Neural progenitor cell (in vitro differentiated cells): Measurements from ENCODE around the gene BCL2L12. TPM values are rescaled to one million over a fixed set of nuclear protein-coding genes. Genes with fewer than 3 reads are reported as not detected.
"Not testable (repeated sequence)": the region's sequence is repeated elsewhere in the genome, so short reads cannot be mapped to it uniquely, and the experiment has no call there.

Experiments
- DNase-seq: peaks from one replicate; pipeline ENCODE4 v3.0.0-alpha.2; 2016; ENCODE audit warnings: low spot score
- H2AFZ ChIP-seq: fragments of 200-600 bp; sonication (generic); replicated peaks from 2 replicates; pipeline ENCODE4 v1.6.1; 2016; ENCODE audit warnings: antibody characterized with exemption
- H3F3A ChIP-seq: fragments of 200-600 bp; sonication (generic); 2 replicates; pipeline ENCODE4 v1.6.1; 2016; ENCODE audit warnings: antibody characterized with exemption, low read depth
- H3K27ac ChIP-seq: fragments of 200-600 bp; sonication (generic); 2 replicates; pipeline ENCODE4 v1.5.1; 2016; ENCODE audit warnings: mild to moderate bottlenecking
- H3K27me3 ChIP-seq: fragments of 200-600 bp; sonication (generic); 2 replicates; pipeline ENCODE4 v1.6.1; 2016; ENCODE audit warnings: mild to moderate bottlenecking, moderate library complexity
- H3K36me3 ChIP-seq: fragments of 200-600 bp; sonication (generic); 2 replicates; pipeline ENCODE4 v1.5.1; 2016
- H3K4me1 ChIP-seq: fragments of 200-600 bp; sonication (generic); 2 replicates; pipeline ENCODE4 v1.6.1; 2016; ENCODE audit warnings: mixed run types
- H3K4me2 ChIP-seq: fragments of 200-600 bp; sonication (generic); 2 replicates; pipeline ENCODE4 v1.6.1; 2016
- H3K4me3 ChIP-seq: fragments of 200-600 bp; sonication (generic); 2 replicates; pipeline ENCODE4 v1.5.1; 2016
- H3K79me2 ChIP-seq: fragments of 200-600 bp; sonication (generic); 2 replicates; pipeline ENCODE4 v1.6.1; 2016; ENCODE audit warnings: low read depth
- H3K9ac ChIP-seq: fragments of 200-600 bp; sonication (generic); 2 replicates; pipeline ENCODE4 v1.6.1; 2016
- H3K9me3 ChIP-seq: fragments of 200-600 bp; sonication (generic); 2 replicates; pipeline ENCODE4 v1.5.1; 2016; ENCODE audit warnings: low read depth
- H4K20me1 ChIP-seq: fragments of 200-600 bp; sonication (generic); 2 replicates; pipeline ENCODE4 v1.6.1; 2016; ENCODE audit warnings: low read depth
- H3K27ac Mint-ChIP-seq: 3 replicates; pipeline ENCODE4 v1.8.0; 2021; ENCODE audit warnings: mixed read lengths
- H3K27me3 Mint-ChIP-seq: 2 replicates; pipeline ENCODE4 v1.8.0; 2022; ENCODE audit warnings: low read depth, mild to moderate bottlenecking, inconsistent platforms, moderate library complexity, mixed read lengths; ENCODE audit not compliant: insufficient read depth
- H3K36me3 Mint-ChIP-seq: 3 replicates; pipeline ENCODE4 v1.8.0; 2021; ENCODE audit warnings: mixed read lengths
- H3K4me1 Mint-ChIP-seq: 3 replicates; pipeline ENCODE4 v1.8.0; 2021; ENCODE audit warnings: mixed read lengths
- H3K4me3 Mint-ChIP-seq: 3 replicates; pipeline ENCODE4 v1.8.0; 2021; ENCODE audit warnings: mild to moderate bottlenecking, moderate library complexity, mixed read lengths
- H3K9me3 Mint-ChIP-seq: 3 replicates; pipeline ENCODE4 v1.8.0; 2020; ENCODE audit warnings: mixed read lengths
- CTCF ChIP-seq: fragments of 200-600 bp; sonication (generic); IDR thresholded peaks from 2 replicates; pipeline ENCODE4 v1.5.1; 2017; ENCODE audit warnings: antibody characterized with exemption, mild to moderate bottlenecking
- EZH2 ChIP-seq: fragments of 200-600 bp; sonication (generic); IDR thresholded peaks from 2 replicates; pipeline ENCODE4 v1.6.1; 2017; ENCODE audit warnings: antibody characterized with exemption, mild to moderate bottlenecking, moderate library complexity
- EZH2phosphoT487 ChIP-seq: fragments of 200-600 bp; sonication (generic); IDR thresholded peaks from 2 replicates; pipeline ENCODE4 v1.6.1; 2017; ENCODE audit warnings: antibody characterized with exemption
- total RNA-seq: library from RNA; depleted of rRNA; stranded (reverse); fragments of >200 nt; gene quantifications from 2 replicates; pipeline ENCODE4 v1.2.3, GENCODE V29; 2015; ENCODE audit warnings: low replicate concordance

The BCL2L12 gene
- total RNA-seq, 1 donor from 2014 or later: 6.1 TPM

- Histone ChIP-seq H3K4me1 (peaks cover 8% of the 10 kb centered on the region), H3K9me3 (no peaks in the 10 kb centered on the region), H3K4me3 (no peak overlapping the region), H3K36me3 (no peaks in the 10 kb centered on the region), H3K27me3 (no peaks in the 10 kb centered on the region), H3K79me2 (no peaks in the 10 kb centered on the region), H3K4me2 (no peak overlapping the region), H3K27ac (peak overlapping the region; percentile 41), H3F3A (peaks cover 38% of the 10 kb centered on the region), H4K20me1 (no peaks in the 10 kb centered on the region), H2AFZ (no peak overlapping the region), H3K9ac (no peak overlapping the region)
- H3K27ac Mint-ChIP-seq: peak overlapping the region; percentile 85
- TF ChIP-seq EZH2phosphoT487: no peak
- TF ChIP-seq EZH2: no peak
- no peak for TF ChIP-seq CTCF
- no peak for DNase-seq
- peaks cover 11% of the 10 kb centered on the region for H3K36me3 Mint-ChIP-seq
- H3K27me3 Mint-ChIP-seq: peaks cover 4% of the 10 kb centered on the region
- peaks cover 18% of the 10 kb centered on the region for H3K4me1 Mint-ChIP-seq
- no peaks in the 10 kb centered on the region for H3K9me3 Mint-ChIP-seq
- peak overlapping the region; percentile 50 for H3K4me3 Mint-ChIP-seq
Observed at GRCh38 chr19:49631014-49631588, 34.6 kb upstream of the BCL2L12 start.

DNA sequence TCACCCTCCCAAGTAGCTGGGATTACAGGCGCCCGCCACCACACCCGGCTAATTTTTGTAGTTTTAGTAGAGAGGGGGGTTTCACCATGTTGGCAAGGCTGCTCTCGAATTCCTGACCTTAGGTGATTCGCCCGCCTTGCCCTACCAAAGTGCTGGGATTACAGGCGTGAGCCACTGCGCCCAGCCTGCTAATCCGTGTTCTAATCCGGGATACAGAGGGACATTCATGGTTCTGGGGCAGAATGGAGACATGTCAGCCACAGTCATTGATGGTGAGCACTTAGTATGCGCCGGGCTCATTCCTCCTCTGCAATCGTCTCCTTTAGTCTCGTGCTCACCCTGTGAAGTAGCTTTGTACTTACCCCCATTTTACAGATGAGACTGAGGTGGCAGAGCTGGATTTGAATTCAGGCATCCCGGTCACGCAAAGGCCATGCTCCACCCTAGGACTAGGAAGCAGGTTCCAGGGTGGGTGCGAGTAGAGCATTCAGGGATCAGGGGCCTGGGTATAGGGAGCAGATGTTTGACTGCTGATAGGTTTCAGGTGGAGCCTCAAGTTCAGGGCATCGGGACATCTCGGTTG lies 34.0 kb upstream of the BCL2L12 start:
- H3K36me3 ChIP-seq: no peaks in the 10 kb centered on the region
- TF ChIP-seq EZH2: no peak
- TF ChIP-seq CTCF: no peak
- H3K27ac ChIP-seq: no peak overlapping the region
- H3K79me2 ChIP-seq: no peaks in the 10 kb centered on the region
- Mint-ChIP-seq H3K4me1 (peaks cover 24% of the 10 kb centered on the region), H3K27me3 (peaks cover 6% of the 10 kb centered on the region), H3K27ac (peak overlapping the region; percentile 74), H3K9me3 (no peaks in the 10 kb centered on the region), H3K36me3 (peaks cover 11% of the 10 kb centered on the region), H3K4me3 (no peak overlapping the region)
- no peak overlapping the region for H3K4me3 ChIP-seq
- no peaks in the 10 kb centered on the region for H3K27me3 ChIP-seq
- DNase-seq: no peak
- peaks cover 14% of the 10 kb centered on the region for H3K4me1 ChIP-seq
- H3K9ac ChIP-seq: no peak overlapping the region
- no peaks in the 10 kb centered on the region for H3K9me3 ChIP-seq
- H3F3A ChIP-seq: peaks cover 34% of the 10 kb centered on the region
- H3K4me2 ChIP-seq: no peak overlapping the region
- no peak overlapping the region for H2AFZ ChIP-seq
- no peaks in the 10 kb centered on the region for H4K20me1 ChIP-seq

DNA sequence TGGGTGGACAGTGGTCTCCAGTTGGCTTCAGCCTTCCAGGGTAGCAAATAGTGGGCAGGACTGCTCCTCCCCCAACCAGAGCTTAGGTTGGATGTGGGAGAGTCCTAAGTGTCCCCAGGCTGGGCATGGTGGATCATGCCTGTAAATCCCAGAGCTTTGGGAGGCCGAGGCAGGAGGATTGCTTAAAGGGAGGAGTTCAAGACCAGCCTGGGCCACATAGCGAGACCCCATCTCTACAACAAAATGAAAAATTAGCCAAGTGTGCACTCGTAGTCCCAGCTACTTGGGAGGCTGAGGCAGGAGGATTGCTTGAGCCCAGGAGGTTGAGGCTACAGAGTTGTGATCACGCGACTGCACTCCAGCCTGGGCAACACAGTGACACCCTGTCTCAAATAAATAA lies 33.2 kb upstream of the BCL2L12 start:
- H3K4me1 ChIP-seq: peaks cover 16% of the 10 kb centered on the region

DNA sequence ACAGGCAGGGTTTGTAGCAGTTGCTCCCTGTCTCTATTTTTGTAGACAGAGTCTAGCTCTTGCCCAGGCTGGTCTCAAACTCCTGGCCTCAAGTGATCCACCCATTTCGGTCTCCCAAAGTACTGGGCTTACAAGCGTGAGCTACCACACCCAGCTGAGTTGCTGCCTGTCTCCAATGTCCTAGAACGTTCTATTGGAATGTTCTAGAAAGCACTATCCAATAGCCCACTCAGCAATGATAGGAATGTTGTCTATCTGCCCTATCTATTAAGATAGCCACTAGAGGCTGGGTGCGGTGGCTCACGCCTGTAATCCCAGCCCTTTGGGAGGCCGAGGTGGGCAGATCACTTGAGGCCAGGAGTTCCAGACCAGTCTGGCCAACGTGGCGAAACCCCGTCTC lies 32.5 kb upstream of the BCL2L12 start:
- H3K4me1 Mint-ChIP-seq: peaks cover 35% of the 10 kb centered on the region
- not testable (repeated sequence) for H3K9me3 ChIP-seq, H3K4me3 ChIP-seq, H3K9me3 Mint-ChIP-seq, H3K27ac Mint-ChIP-seq, H3K9ac ChIP-seq, H3K36me3 ChIP-seq, H3K27me3 Mint-ChIP-seq, DNase-seq, H3K4me2 ChIP-seq, H3K27me3 ChIP-seq, H3K36me3 Mint-ChIP-seq, H4K20me1 ChIP-seq, H3K4me3 Mint-ChIP-seq, H3K27ac ChIP-seq, H3K79me2 ChIP-seq, H2AFZ ChIP-seq
- Histone ChIP-seq H3F3A (peaks cover 34% of the 10 kb centered on the region), H3K4me1 (peaks cover 22% of the 10 kb centered on the region)

More for the DNA sequence above, 33.2 kb upstream of the BCL2L12 start:
- H3K4me3 ChIP-seq: no peak overlapping the region
- no peak overlapping the region for H3K4me2 ChIP-seq
- no peaks in the 10 kb centered on the region for H3K9me3 ChIP-seq
- no peak for TF ChIP-seq EZH2
- no peak for TF ChIP-seq CTCF
- no peak for TF ChIP-seq EZH2phosphoT487
- peaks cover 30% of the 10 kb centered on the region for H3K4me1 Mint-ChIP-seq
- H3K4me3 Mint-ChIP-seq: no peak overlapping the region
- DNase-seq: no peak
- H3F3A ChIP-seq: peaks cover 34% of the 10 kb centered on the region
- peaks cover 5% of the 10 kb centered on the region for H3K36me3 Mint-ChIP-seq
- H3K27ac ChIP-seq: no peak overlapping the region
- no peak overlapping the region for H3K27ac Mint-ChIP-seq
- H3K79me2 ChIP-seq: no peaks in the 10 kb centered on the region
- no peaks in the 10 kb centered on the region for H3K27me3 ChIP-seq
- no peaks in the 10 kb centered on the region for H3K9me3 Mint-ChIP-seq
- no peaks in the 10 kb centered on the region for H4K20me1 ChIP-seq
- no peak overlapping the region for H3K9ac ChIP-seq
- no peak overlapping the region for H2AFZ ChIP-seq
- H3K27me3 Mint-ChIP-seq: peaks cover 6% of the 10 kb centered on the region
- no peaks in the 10 kb centered on the region for H3K36me3 ChIP-seq
